WTC11 (cell line): ENCODE measurements around the gene NUAK1. TPM values are rescaled to one million over a fixed set of nuclear protein-coding genes. Genes with fewer than 3 reads are reported as not detected.

Source experiments
- ATAC-seq: fragments of 200-7000 bp; cut with Tn5 transposase; 2 replicates; pipeline ENCODE4 v1.10.0; 2021; ENCODE audit warnings: mild to moderate bottlenecking, moderate library complexity
- CTCF ChIA-PET: fragments of 300-600 bp; sonication (Branson Sonifier 250); formaldehyde crosslinking; loops from one replicate; lab custom pipeline; 2021; ENCODE audit warnings: antibody characterized with exemption; lab: Charles Lee
- POLR2A ChIA-PET: fragments of 350-600 bp; sonication (Branson Sonifier 250); formaldehyde crosslinking; loops from one replicate; lab custom pipeline; 2021; ENCODE audit warnings: antibody characterized with exemption; lab: Charles Lee
- DNase-seq: peaks from one replicate; pipeline ENCODE4 v3.0.0; 2021; ENCODE audit warnings: low spot score
- H3K27ac Mint-ChIP-seq: 2 replicates; pipeline ENCODE4 v1.8.0; 2021; ENCODE audit warnings: mixed read lengths
- H3K27me3 Mint-ChIP-seq: 2 replicates; pipeline ENCODE4 v1.8.0; 2021; ENCODE audit warnings: low read depth, mild to moderate bottlenecking, moderate library complexity, mixed read lengths
- H3K36me3 Mint-ChIP-seq: 2 replicates; pipeline ENCODE4 v1.8.0; 2021; ENCODE audit warnings: mixed read lengths
- H3K4me1 Mint-ChIP-seq: 2 replicates; pipeline ENCODE4 v1.8.0; 2022; ENCODE audit warnings: mixed read lengths
- H3K4me3 Mint-ChIP-seq: 2 replicates; pipeline ENCODE4 v1.8.0; 2021; ENCODE audit warnings: mild to moderate bottlenecking, moderate library complexity, mixed read lengths
- H3K9me3 Mint-ChIP-seq: 2 replicates; pipeline ENCODE4 v1.8.0; 2021; ENCODE audit warnings: mixed read lengths
- AR ChIP-seq: fragments of 250-450 bp; sonication (Bioruptor Pico); IDR thresholded peaks from 2 replicates; pipeline ENCODE4 v1.9.0; 2021; ENCODE audit warnings: mild to moderate bottlenecking
- CDX4 ChIP-seq: fragments of 250-450 bp; sonication (Bioruptor Pico); IDR thresholded peaks from 2 replicates; pipeline ENCODE4 v1.9.0; 2021; ENCODE audit warnings: moderate library complexity, mild to moderate bottlenecking, inconsistent platforms, borderline replicate concordance
- E2F1 ChIP-seq: sonication (generic); formaldehyde crosslinking; IDR thresholded peaks from 2 replicates; pipeline ENCODE4 v1.8.0; 2022; ENCODE audit warnings: mild to moderate bottlenecking, missing genetic modification reagents
- ELF4 ChIP-seq: sonication (generic); formaldehyde crosslinking; IDR thresholded peaks from 2 replicates; pipeline ENCODE4 v1.8.1; 2022; ENCODE audit warnings: low read depth, mild to moderate bottlenecking, moderate library complexity, missing genetic modification reagents
- IRF1 ChIP-seq: sonication (generic); formaldehyde crosslinking; IDR thresholded peaks from 2 replicates; pipeline ENCODE4 v1.8.0; 2023; ENCODE audit warnings: missing genetic modification reagents
- MAX ChIP-seq: sonication (generic); formaldehyde crosslinking; IDR thresholded peaks from 2 replicates; pipeline ENCODE4 v1.8.0; 2022; ENCODE audit warnings: mild to moderate bottlenecking, missing genetic modification reagents
- MLX ChIP-seq: sonication (generic); formaldehyde crosslinking; IDR thresholded peaks from 2 replicates; pipeline ENCODE4 v1.8.1; 2023; ENCODE audit warnings: mild to moderate bottlenecking, missing genetic modification reagents, moderate library complexity
- NFATC4 ChIP-seq: fragments of 250-450 bp; sonication (Bioruptor Pico); IDR thresholded peaks from 2 replicates; pipeline ENCODE4 v1.9.0; 2021; ENCODE audit warnings: mild to moderate bottlenecking
- NR1H2 ChIP-seq: sonication (generic); formaldehyde crosslinking; IDR thresholded peaks from 2 replicates; pipeline ENCODE4 v1.9.0; 2021; ENCODE audit warnings: mild to moderate bottlenecking, moderate library complexity, missing genetic modification reagents
- NR3C1 ChIP-seq: sonication (generic); formaldehyde crosslinking; conservative IDR thresholded peaks from 2 replicates; pipeline ENCODE4 v1.8.1; 2023; ENCODE audit warnings: low read depth, mild to moderate bottlenecking, missing genetic modification reagents
- OVOL2 ChIP-seq: fragments of 250-450 bp; sonication (Bioruptor Pico); IDR thresholded peaks from 2 replicates; pipeline ENCODE4 v1.9.0; 2021; ENCODE audit warnings: mild to moderate bottlenecking, borderline replicate concordance
- PRDM15 ChIP-seq: sonication (generic); formaldehyde crosslinking; IDR thresholded peaks from 2 replicates; pipeline ENCODE4 v1.8.0; 2022; ENCODE audit warnings: missing genetic modification reagents
- RORB ChIP-seq: fragments of 250-450 bp; sonication (Bioruptor Pico); IDR thresholded peaks from 2 replicates; pipeline ENCODE4 v1.9.0; 2021; ENCODE audit warnings: mild to moderate bottlenecking
- USF2 ChIP-seq: sonication (generic); formaldehyde crosslinking; IDR thresholded peaks from 2 replicates; pipeline ENCODE4 v1.8.1; 2023; ENCODE audit warnings: mild to moderate bottlenecking, missing genetic modification reagents, moderate library complexity
- ZNF219 ChIP-seq: sonication (generic); formaldehyde crosslinking; IDR thresholded peaks from 2 replicates; pipeline ENCODE4 v1.8.0; 2023; ENCODE audit warnings: missing genetic modification reagents, mild to moderate bottlenecking, borderline replicate concordance
- ZNF396 ChIP-seq: fragments of 250-450 bp; sonication (Bioruptor Pico); IDR thresholded peaks from 2 replicates; pipeline ENCODE4 v1.8.0; 2021; ENCODE audit warnings: mild to moderate bottlenecking, moderate library complexity, borderline replicate concordance
- ZNF532 ChIP-seq: fragments of 250-450 bp; sonication (Bioruptor Pico); IDR thresholded peaks from 2 replicates; pipeline ENCODE4 v1.9.0; 2021; ENCODE audit warnings: mild to moderate bottlenecking, borderline replicate concordance
- total RNA-seq: library from RNA; stranded (reverse); gene quantifications from 3 replicates; pipeline ENCODE4 v1.2.3, GENCODE V29; 2021

NUAK1 gene
- total RNA-seq, 1 experiment from 2014 or later, result 15.9 TPM

GRCh38 chr12:106098691-106099200 is 40.0 kb downstream of the NUAK1 start:
- no peak overlapping the region for H3K4me3 Mint-ChIP-seq
- H3K27me3 Mint-ChIP-seq, result no peaks in the 10 kb centered on the region
- ChIA-PET POLR2A (no interaction called here), CTCF (interaction anchor here (0.8 kb wide), 1 partner anchor 35 kb away, joined by 3 read pairs; no protein-coding TSS in a partner anchor)
- H3K4me1 Mint-ChIP-seq, result peaks cover 46% of the 10 kb centered on the region
- H3K36me3 Mint-ChIP-seq, result peaks cover 16% of the 10 kb centered on the region
- peak; percentile 55 for ATAC-seq
- TF ChIP-seq PRDM15 (CRISPR knock-in tag), result no peak
- no peak for TF ChIP-seq MLX (CRISPR knock-in tag)
- no peak for TF ChIP-seq ELF4 (CRISPR knock-in tag)
- no peak for TF ChIP-seq ZNF396 (CRISPR knock-in tag)
- no peak for TF ChIP-seq MAX (CRISPR knock-in tag)
- no peak for TF ChIP-seq CDX4 (CRISPR knock-in tag)
- TF ChIP-seq E2F1 (CRISPR knock-in tag), result no peak
- TF ChIP-seq NR1H2, result no peak
- no peak for TF ChIP-seq AR (CRISPR knock-in tag)
- no peak for TF ChIP-seq OVOL2
- TF ChIP-seq NFATC4 (CRISPR knock-in tag), result no peak
- no peak for TF ChIP-seq ZNF219 (CRISPR knock-in tag)
- no peak for TF ChIP-seq ZNF532
- no peak for TF ChIP-seq USF2 (CRISPR knock-in tag)
- TF ChIP-seq RORB, result no peak
- no peak for TF ChIP-seq NR3C1 (CRISPR knock-in tag)
- no peak for TF ChIP-seq IRF1 (CRISPR knock-in tag)
- H3K27ac Mint-ChIP-seq, result peak overlapping the region; percentile 75
- DNase-seq, result no peak
- peaks cover 4% of the 10 kb centered on the region for H3K9me3 Mint-ChIP-seq
